Measurements from ENCODE around the gene CRYZL1.
"Not testable (repeated sequence)": the region's sequence is repeated elsewhere in the genome, so short reads cannot be mapped to it uniquely, and the experiment has no call there.

Gene CRYZL1

DNA sequence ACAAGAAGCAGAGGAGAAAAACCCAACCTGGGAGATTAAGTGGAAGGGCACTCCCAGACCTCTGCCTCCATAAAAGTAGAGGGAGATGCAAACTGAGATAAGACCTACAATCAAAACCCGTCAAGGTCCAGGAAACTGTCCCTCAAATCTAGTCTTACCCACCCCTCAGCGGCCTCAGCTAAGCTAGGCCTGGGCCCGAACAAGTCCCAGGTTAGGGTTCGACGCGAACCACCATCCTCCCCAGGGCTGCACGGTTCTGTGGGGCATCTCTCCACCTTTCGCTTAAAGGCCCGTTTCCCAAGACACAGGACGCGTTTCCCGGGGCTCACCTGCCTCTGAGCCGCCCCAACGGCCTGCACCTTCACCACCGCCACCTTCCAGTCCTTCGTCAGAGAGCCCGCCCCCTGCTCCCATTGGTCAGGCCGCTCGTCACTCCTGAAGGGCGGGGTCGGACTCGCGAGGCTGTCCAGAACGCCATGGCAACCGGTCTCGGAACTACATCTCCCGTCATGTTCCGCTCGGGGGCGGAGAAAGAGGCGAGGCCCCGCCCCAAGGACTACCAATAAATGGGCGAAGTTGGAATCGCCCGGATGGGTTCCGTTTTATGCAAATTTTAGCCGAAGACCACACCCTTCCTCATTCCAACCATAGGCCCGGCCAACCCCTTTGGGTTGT lies at the start of gene CRYZL1:
TSS of gene CRYZL1 (minus strand) at position 390 of the 675 bp plus-strand sequence. CDS start 10,190 bp downstream, outside the sequence.
- peak; percentile 98 for DNase-seq

DNA sequence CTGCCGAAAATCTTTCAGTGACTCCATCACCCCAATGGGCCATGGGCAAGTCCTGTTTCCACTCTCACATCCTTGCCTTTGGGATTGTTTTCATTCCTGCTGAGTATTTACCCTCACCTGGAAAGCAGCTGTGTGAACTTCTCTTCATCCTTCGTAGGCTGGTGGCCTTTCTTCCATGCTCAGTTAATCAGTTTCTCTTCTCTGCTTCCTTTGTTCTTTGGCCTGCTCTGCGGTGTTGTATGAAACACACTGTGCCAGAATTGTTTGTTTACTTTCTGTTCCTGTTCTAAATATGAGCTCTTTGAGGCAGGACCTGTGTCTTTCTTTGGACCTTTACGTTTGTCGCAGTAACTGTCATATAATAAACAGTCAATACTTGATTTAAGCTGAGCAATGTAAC lies 49.3 kb upstream of the CRYZL1 start:
- no peak for DNase-seq

DNA sequence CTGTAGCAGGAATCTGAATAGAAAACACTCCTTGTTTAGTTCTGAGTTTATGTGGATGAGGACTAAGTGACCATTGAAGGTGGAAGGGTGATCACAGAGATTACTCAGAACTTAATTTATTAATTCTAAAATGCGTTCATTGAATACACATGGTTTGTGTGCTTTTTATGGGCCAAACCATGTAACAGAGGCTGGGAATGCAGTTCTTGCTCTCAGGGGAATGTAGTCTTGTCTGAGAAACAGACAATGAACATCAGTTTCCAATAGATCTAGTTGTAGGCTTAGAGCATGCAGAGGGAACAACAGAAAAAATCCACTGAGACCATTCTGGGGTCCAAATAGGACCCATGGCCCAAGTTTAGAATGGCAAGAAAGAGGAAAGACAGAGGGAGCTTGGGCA lies 46.8 kb upstream of the CRYZL1 start:
- no peak for DNase-seq

DNA sequence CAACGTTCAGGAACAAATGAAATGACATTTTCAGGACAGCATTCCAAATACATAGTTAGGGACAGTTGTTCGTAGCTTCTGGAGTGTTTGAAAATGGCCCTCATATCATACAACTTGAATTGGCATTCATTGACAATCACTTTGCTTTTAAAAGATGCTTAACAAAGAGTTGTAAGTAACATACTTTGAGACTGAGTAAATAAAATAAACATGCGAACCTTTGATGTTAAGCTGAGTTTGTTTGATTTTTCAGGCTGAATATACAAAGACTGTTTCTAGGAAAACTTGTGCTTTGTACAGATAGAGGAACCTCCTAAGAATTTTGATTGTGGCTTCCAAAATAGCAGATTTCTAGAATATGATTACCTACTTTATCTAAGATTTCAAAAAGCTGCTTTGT lies 46.1 kb upstream of the CRYZL1 start:
- DNase-seq: no peak

DNA sequence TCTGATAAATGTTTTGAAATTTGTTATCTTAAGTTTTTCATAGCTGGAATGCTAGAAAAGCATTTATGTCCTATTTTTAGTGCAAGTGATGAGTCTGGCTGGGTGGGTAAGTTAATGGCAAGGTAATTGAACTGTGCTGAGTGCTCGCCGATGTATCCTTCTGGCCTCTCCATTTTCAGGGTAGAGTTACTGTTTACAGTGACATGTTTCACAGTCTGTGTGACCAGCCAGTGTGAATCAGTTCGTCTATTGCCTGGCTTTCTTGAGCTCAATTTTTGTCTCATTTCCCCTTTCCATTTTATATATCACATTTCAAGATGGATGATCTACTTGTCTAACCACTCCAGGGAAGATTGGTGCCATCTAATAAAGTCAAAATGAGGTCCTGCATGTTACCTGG lies 44.8 kb upstream of the CRYZL1 start:
- DNase-seq: no peak

DNA sequence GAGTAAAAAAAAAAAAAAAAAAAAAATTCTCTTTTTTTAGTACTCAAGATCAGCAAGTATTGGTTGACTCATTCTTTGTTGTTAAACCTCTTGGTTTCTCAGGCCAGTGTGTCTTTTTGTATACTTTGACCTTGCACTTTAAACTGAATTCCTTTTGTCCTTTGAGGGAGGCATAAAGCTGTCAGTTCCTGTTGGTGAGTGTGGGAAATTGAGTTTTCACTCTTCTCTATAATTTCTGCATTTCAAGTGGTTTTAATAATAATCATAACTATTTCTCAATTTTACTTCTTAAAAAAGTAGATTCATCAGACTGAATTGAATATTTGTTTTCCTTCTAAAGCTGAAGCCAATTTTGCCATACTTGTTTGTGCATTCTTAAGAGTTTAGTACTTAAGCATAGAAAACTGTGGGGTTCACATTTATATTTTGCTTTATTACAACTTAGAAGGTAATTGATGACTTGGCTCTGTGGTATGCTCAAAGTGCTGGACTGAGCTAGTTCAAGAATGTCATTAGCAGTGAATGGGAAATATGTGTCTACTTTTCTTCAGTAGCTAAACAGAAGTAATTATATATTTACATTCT lies 44.2 kb upstream of the CRYZL1 start:
- DNase-seq: no peak

DNA sequence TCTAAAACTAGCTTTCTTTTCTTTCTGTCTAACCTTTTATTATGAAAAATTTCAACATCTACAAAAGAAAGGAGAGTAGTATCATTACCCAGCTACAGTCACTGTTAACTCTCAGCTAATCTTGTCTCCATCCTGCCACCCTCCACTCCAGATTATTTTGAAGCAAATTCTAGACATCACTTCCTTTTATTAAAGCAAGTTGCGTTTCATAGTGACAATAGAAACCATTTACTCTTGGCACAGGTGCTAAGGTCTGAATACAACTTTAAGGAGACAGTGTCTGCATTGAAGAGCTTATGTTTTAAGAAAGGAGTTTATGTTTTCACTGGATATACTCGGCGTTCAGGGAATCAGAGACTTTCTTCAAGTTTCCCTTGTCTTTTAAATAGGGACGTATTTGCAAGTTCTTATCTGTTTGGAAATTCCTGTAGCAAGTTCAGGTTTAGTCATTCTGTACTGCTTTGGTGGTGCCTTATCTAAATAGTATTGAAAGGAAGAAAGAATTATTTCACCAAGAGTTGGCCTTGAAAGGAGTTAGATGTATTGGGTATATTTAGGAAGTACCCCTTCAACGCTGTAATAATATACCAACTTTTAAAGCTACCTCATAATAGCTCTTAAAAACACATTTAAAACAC lies 43.5 kb upstream of the CRYZL1 start:
- no peak for DNase-seq

DNA sequence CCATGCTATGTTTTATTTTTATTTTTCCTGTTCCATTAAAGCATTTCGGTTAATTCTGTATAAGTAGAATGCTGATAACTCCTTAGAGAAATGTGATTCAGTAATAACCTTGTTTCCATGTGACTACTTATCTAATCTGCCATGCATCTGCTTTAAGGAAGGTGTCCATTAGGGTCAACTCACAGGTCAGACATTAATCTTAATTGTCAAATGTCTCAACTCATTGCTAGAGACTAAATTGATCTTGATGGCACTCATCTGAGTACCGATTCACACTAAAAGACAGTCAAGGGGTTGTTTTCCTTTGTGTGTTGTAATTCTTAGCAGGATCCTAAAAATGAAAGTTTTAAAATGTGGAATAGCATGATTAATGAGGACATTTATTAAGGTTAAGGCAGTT lies 42.5 kb upstream of the CRYZL1 start:
- DNase-seq: no peak

DNA sequence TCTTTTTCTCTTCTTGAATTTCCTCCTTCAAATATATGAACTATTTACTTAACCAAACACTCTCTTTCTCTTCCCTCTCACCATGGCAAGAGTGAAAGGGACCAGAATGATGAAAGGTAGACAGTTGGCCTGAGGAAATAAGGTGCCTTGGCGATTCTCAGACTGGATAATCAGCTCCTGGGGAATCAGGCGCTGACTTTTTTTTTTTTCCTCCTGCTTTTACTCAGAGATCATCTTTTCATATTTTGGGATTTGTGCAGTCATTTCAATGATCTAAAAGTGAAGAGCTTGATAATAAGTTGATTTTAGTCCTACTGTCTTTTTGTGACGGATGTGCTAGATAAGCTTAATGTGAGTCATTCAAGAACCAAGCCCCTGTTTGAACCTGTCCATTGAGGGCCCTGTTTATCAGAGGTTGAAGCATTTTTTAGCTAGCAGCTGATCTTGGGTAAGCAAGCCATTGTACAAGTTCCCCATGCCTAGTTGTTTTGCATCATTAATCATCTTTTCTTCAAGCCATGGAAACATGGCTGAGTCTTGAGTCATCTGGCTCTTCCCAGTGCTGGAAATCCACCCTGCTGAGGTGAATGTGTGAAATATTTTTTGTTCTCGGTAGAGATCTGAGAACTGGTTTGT lies 41.6 kb upstream of the CRYZL1 start:
- DNase-seq: no peak

DNA sequence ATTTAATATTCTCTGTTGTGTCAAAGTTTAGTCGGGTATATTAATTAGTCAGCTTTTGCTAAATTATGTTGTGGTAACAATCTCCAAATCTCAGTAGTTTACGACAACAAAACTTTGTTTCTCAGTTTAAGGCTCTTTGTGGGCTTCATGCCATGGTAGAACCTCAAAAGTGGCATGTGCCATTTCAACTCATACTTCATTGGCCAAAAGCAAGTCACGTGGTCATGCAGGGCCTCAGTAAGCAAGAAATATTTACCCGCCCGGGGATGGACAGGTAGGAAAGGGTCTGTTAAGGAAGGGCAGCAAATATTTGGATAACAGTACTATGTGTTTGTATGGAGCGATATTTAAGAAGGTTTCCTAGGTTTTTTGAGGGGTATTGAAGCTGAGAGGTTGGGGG lies 39.3 kb upstream of the CRYZL1 start:
- no peak for DNase-seq

DNA sequence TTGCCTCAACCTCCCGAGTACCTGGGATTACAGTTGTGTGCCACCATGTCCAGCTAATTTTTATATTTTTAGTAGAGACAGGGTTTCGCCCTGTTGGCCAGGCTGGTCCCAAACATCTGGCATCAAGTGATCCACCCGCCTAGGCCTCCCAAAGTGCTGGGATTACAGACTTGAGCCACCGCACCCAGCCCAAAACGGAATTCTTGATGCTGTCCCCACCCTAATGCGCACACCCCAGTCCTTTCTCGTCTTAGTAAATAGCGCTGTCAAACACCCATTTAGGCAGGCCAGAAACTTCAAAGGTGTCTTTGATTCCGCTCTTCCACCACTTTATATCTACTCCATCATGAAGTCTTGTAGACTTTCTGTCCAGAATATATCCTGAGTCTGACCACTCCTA lies 35.9 kb upstream of the CRYZL1 start:
- DNase-seq: no peak

DNA sequence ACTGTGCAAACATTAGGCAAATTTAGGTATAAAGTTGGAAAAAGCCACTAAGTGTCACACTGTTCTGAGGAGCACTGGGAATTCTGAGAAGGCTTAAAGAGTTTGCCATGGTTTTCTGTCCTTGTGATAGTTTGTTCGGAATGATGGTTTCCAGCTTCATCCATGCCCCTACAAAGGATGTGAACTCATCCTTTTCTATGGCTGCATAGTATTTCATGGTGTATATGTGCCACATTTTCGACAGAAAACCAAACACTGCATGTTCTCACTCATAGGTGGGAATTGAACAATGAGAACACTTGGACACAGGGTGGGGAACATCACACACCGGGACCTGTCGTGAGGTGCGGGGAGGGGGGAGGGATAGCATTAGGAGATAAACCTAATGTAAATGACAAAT lies 35.1 kb upstream of the CRYZL1 start:
- DNase-seq: not testable (repeated sequence)

DNA sequence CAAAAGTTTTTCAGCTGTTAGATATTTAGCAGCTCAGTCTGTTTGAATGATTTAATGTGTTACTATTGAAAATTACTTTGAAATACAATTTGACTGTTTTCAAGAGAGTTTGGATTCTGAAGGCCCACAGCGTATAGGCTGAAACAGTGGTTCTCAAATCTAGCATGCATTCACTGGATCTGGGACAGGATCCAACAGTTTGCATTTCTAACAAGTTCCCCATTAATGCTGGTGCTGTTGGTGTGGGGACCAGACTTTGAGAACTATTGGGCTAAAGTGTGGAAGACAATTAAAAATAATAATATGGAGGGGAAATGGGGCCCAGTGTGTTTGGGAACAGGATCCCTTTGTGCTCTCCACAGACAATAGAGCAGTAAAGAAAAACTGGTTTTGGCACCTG lies 32.7 kb upstream of the CRYZL1 start:
- no peak for DNase-seq

DNA sequence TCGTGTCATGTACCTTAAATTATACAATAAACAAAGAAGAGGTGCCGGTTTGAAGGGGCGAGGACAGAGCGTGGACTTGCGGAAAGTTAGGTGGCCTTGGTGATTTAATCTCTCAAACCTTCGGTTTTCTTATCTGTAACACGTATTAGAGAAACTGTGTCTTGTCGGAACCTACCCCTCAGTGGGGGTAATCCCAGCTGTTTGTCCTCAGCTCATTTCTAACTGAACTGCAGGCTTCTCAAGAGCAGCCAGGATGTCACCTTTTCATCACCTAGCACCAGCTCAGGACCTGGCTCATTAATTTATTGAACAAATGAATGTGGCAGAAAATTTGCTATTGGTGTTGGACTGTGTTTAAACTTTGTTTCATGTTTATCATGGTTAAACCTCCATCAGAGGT lies 31.9 kb upstream of the CRYZL1 start:
- DNase-seq: no peak

DNA sequence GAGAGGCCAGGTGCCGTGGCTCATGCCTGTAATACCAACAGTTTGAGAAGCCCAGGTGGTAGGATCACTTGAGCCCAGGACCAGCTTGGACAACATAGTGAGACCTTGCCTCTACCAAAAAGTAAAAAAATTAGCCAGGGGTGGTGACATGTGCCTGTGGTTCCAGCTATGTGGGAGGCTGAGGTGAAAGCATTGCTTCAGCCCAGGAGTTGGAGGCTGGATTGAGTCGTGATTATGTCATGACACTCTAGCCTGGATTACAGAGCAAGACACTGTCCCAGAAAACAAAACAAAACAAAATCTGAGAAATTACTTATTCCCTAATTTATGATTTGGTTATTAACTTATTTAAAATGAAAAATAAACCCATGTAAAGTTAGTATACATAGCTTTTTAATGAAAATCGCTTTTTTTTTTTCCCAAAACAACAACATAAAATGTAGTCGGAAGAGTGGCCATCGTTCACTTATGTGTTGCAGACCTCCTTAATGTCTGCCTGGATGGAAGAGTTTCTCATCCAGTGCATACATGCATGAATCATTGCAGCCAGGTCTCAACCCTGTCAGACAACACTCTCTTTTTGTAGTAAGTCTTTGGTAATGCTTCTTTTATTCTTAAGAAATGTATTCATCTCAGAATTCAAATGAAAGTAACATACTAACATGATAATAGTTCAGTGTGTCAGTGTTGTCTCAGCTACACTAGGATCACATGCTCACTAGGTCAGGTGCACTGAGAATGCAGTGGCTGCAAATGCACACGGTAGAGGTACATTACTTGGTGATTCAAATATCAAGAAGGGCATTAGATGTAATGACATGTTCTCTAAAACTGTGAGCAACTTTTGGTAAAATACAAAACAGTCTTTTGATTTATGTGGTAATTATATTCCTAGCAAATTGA lies 28.8 kb upstream of the CRYZL1 start:
- no peak for DNase-seq

DNA sequence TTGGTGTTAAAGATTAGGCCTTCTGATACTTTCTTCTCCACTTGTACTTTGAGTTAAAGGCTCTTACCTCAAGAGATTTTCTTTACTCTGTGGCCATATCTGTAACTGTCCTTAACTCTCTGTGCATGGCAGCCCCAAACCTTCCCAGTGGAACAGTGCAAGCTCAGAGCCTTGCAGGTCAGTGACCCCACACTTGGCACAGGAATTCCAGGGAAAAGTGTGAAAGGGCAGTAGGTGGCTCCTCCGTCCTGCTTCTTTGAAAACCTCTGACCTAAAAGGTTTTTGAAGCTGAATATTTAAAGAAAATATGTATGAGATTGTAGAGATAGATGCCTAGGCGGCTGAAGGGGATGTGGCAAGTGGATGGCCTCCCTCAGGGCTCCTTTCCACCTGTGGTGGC lies 27.1 kb upstream of the CRYZL1 start:
- no peak for DNase-seq

DNA sequence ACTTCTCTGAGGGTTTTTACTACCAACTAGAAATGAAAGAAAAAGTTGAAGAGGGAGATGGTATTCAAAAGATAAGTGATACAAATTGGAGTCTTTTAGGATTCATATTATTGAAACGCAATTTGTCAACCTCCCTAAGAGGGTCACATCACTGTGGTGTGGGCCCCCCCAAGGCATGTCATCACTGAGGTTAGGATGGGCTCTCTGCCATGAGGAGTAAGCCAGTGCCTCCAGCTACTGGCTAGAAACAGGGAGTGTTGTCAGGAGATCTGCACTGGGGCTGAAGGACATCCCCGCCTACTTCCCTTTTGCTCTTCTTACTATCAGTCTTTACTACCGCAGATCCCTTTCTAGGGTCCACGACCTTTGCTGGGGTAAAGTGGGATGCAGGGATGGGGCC lies 26.6 kb upstream of the CRYZL1 start:
- no peak for DNase-seq

DNA sequence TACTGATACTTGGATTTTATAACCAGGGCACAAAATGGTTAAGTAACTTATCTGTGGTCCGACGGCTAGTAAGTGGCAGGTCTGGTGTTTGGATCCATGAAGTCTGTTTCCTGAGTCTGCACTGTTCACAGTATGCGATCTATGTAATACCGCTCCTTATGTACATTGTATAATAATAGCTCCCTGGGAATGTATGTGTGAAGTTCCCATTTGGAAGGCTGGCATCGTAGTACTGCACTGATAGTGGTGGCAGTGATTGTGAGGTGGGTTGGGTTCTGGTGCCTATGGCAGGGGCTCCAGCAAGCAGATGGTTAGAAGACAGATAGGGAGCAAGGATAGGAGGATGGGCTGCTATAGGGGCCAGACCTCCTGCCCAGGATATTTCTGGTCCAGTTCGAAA lies 26.1 kb upstream of the CRYZL1 start:
- DNase-seq: no peak

DNA sequence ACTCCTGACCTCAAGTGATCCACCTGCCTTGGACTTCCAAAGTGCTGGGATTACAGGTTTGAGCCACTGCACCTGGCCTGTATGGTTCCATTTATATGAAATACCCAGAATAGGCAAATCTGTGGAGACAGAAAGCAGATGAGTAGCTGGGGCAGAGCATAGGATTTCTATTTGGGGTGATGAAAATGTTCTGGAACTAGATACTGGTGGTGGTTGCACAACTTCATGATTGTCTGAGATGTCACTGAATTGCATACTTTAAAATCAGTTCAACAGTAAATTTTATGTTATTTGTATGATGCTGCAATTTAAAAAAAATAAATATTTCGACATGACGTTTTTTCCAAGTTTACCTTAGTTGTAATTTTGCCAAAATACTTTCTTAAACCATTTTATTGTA lies 24.6 kb upstream of the CRYZL1 start:
- no peak for DNase-seq

DNA sequence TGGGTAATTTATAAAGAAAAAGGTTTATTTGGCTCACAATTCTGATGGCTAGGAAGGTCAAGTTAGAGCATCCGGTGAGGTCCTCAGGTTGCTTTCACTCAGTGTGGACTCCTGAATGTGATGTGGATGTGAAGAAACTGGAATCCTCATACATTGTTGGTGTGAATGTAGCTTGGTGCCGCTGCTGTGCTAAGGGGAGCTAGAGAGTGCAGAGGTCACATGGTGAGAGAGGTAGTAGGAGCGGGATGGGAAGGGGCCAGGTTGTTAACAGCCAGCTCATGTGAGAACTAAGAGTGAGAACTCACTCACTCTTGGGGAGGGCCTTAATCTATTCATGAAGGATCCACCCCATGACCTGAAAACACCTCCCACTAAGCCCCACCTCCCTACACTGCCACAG lies 22.6 kb upstream of the CRYZL1 start:
- no peak for DNase-seq

DNA sequence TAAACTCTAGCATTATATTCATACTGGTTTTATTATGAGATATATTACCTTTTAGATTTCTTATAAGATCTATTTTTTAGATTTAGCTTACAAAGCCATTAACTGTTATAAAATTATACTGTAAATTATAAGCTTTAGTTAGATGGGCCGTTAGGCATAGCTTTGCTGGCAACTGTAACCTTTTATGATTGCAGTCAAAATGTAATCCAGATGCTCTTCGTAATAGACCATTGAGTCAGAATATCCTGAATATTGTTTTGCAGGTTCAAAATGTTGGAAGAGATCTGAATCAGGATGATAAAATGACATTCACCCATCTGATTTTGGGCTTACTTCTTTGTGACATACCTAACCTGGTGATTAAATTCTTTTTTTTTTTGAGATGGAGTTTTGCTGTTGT lies 21.7 kb upstream of the CRYZL1 start:
- no peak for DNase-seq

DNA sequence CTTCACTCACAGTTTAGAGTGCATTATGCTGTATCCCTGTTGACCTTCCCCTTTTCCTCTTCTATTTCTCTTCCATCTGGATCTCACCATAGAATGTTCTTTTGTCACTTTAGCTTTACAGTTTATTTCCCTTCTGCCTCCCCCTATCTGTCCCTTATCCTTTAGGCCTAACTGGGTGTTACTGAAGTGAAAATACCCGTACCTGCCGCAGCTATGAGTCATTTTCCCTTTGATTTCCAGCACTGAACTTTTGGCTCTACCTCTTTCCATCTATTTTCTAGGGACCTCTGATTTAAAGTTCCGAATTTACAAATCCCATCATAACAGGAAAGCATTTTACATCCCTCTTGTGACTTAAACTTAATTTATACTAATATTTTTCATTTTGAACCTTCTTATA lies 20.5 kb upstream of the CRYZL1 start:
- no peak for DNase-seq

DNA sequence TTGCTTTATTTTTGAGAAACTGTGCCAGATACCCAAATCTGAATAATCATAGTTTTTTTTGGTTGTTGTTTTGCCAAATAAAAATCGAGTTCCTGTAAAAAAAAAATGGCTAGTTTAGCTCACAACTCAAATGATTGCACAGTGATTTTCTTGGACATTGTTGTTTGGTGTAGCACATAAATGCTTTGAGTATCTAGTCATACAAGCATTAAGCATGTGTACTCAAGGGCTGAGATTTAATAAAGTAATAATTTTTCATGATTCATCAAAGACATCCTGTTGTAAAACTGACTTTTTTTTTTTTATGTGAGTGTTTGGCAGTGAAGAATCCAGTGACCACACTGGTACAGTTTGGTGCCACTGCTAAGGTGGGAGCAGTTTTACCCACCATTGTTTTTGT lies 19.6 kb upstream of the CRYZL1 start:
- no peak for DNase-seq

Data from NCI-H526 treated with DMSO at 0.1 percent for 48 hours (cell line).